Dedifferentiated amniotic fluid mesenchymal stem cell (primary cell): ENCODE results near the gene HADHB.
"Not testable (repeated sequence)": the region's sequence is repeated elsewhere in the genome, so short reads cannot be mapped to it uniquely, and the experiment has no call there.

Source experiments
- DNase-seq: peaks from one replicate; pipeline ENCODE4 v3.0.0-alpha.2; 2016; ENCODE audit errors: extremely low spot score

HADHB gene

GRCh38 chr2:26245231-26245732, 543 bp downstream of the HADHB start:
- DNase-seq, result no peak

- no peak for DNase-seq
Measured at GRCh38 chr2:26245810-26246209, 1.1 kb downstream of the HADHB start.

GRCh38 chr2:26246818-26247217, 2.1 kb downstream of the HADHB start:
- no peak for DNase-seq

GRCh38 chr2:26249625-26250024, 4.9 kb downstream of the HADHB start:
- DNase-seq, result no peak

- no peak for DNase-seq
Measured at GRCh38 chr2:26251893-26252292, 7.2 kb downstream of the HADHB start.

GRCh38 chr2:26255759-26256384, 11.1 kb downstream of the HADHB start:
- DNase-seq, result no peak

GRCh38 chr2:26258836-26259235, 14.1 kb downstream of the HADHB start:
- DNase-seq, result not testable (repeated sequence)

- no peak for DNase-seq
Measured at GRCh38 chr2:26268213-26268612, 23.5 kb downstream of the HADHB start.

- not testable (repeated sequence) for DNase-seq
Measured at GRCh38 chr2:26268670-26269385, 24.1 kb downstream of the HADHB start.

- DNase-seq, result no peak
Measured at GRCh38 chr2:26269571-26270158, 24.9 kb downstream of the HADHB start.

GRCh38 chr2:26270373-26270772, 25.6 kb downstream of the HADHB start:
- DNase-seq, result no peak

- peak; percentile 82 for DNase-seq
Measured at GRCh38 chr2:26273501-26273900, 28.8 kb downstream of the HADHB start.

GRCh38 chr2:26274058-26274613, 29.4 kb downstream of the HADHB start:
- DNase-seq, result peak; percentile 98

GRCh38 chr2:26276484-26277227, 31.9 kb downstream of the HADHB start:
- DNase-seq, result no peak

- DNase-seq, result no peak
Measured at GRCh38 chr2:26279886-26280285, 35.1 kb downstream of the HADHB start.

GRCh38 chr2:26281226-26281625, 36.5 kb downstream of the HADHB start:
- DNase-seq, result no peak

GRCh38 chr2:26283606-26284005, 38.9 kb downstream of the HADHB start:
- no peak for DNase-seq

- no peak for DNase-seq
Measured at GRCh38 chr2:26284132-26284531, 39.4 kb downstream of the HADHB start.

- DNase-seq, result no peak
Measured at GRCh38 chr2:26285931-26286330, 41.2 kb downstream of the HADHB start.

- no peak for DNase-seq
Measured at GRCh38 chr2:26290001-26290400, 45.3 kb downstream of the HADHB start.

- no peak for DNase-seq
Measured at GRCh38 chr2:26292646-26293045, 47.9 kb downstream of the HADHB start.

GRCh38 chr2:26295511-26295910, 50.8 kb downstream of the HADHB start:
- no peak for DNase-seq
